Activated effector memory CD4-positive, alpha-beta T cell treated with anti-CD3 and anti-CD28 coated beads, Interleukin-2, amount 50 U/mL, for 16 hours (primary cell): ENCODE data around the gene MIF4GD.
"Not testable (repeated sequence)": the region's sequence is repeated elsewhere in the genome, so short reads cannot be mapped to it uniquely, and the experiment has no call there.

ENCODE experiments used
- DNase-seq: peaks from one replicate; pipeline ENCODE4 v3.0.0-alpha.2; 2020

The MIF4GD gene, protein sequence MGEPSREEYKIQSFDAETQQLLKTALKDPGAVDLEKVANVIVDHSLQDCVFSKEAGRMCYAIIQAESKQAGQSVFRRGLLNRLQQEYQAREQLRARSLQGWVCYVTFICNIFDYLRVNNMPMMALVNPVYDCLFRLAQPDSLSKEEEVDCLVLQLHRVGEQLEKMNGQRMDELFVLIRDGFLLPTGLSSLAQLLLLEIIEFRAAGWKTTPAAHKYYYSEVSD

DNA sequence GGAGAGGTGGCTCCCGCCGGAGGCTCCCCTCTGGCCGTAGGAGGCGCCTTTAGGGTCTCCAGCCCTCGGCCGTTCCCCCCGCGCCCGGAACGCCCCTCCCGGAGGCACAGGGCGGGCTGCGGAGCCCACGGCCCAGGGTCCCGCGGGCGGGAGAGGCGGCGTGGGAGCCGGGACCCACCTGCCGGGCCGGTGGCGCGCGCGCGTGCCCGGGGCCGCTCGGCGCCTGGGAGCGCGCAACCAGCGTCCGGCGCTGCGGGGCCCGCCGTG is at the start of gene MIF4GD:
Gene MIF4GD (minus strand): TSS at position 266 of the 267 bp plus-strand sequence. CDS start 1,036 bp downstream, outside the sequence.
- DNase-seq: no peak

DNA sequence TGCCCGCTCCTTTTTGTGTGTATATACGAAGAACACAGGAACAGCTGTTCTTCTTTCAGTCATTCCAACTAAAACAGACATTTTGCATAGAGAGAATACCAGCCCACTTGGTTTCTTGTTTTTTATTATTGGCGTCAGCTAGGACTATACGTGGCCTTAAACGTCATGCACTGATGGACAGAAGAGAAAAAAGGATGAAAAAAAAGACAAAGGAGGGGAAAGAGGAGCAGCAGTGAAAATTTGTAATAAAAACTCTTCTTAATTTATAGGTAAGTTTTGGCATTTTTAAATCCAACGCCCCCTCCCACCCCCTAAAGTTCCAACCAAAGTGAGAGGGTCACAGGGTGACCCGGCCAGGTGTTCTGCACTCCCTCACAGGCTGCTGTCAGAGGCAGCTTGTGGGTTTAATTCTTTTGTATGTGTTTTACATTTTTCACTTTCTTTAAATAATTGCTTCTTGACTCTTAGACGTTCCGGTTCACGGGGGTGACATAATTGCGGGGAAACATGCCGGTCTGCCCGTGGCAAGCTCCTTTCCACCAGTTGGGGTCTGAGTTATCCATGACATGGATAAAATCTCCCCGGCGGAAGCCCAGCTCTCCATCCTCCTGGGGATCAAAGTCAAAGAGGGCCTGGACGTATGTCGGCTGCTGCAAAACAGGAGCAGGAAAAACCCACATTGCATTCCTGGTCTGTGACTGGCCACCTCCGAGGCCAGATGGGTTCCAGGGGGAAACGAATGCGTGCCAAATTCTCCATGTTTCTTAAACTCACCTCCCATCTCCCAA is 49.1 kb upstream of the MIF4GD start:
- no peak for DNase-seq

DNA sequence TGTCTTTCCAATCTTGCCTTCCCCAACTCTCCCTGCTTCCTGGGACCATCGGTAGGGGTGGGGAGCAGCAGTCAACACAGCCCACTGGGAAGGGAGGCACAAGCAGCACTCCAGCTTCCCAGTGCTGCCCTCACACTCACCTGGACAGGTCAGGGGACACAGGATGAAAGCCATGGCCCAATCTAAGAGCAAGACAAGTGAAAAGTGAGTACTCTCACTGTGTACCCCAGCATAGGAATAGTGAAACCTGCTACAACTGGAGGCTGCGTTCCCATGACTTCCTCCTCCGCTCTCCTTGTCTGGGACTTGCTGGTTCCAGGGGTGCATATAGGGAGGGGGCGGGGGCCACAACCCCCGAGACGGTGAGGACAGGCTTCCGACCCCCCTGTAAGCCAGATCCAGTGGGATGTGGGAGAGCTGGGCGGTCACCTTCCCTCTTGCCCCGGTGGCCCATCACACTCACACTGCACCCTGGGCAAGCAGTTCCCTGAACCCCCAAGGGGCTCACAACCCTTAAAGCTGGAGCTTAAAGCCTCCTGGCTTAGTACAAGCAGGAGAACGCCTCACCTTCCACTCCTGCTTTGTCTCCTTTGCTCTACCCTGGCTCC is 47.7 kb upstream of the MIF4GD start:
- no peak for DNase-seq

DNA sequence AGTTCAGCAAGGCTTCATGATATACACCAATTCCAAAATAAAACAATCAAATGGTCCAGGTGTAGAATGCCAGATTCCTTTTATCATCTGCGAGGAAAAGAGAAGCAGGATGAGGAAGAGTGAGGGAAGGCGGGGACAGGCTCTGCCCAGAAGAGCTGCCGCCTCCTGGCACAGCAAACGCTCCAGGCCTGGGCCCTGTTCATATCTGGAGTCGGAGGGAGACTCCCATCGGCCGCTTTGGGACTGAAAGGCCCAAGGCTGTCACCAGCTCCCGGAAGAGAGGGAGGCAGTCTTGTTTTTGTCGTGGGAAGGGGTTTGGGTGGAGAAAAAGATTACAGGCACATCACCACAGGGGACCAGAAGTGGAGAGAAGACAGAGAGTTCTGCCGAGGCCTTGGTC is 47.2 kb upstream of the MIF4GD start:
- DNase-seq: no peak

DNA sequence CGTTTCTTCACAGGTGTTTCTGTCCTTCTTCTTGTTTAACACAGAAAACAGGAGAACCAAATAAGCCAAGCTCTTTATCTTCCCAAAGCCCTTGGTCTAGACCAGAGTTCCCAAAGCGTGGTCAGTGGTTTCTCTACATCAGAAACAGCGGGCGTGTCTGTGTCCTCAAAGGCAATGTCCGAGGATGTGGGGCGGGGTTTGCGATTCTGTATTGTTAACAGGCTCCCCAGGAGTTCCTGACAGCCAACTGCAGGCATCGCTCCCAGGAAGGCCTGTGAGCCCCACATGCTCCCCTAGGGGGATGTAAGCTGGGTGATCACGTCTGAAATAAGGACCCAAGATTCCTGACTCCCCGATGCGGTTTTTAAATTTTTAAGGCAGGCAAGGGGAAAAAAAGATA is 46.6 kb upstream of the MIF4GD start:
- no peak for DNase-seq

DNA sequence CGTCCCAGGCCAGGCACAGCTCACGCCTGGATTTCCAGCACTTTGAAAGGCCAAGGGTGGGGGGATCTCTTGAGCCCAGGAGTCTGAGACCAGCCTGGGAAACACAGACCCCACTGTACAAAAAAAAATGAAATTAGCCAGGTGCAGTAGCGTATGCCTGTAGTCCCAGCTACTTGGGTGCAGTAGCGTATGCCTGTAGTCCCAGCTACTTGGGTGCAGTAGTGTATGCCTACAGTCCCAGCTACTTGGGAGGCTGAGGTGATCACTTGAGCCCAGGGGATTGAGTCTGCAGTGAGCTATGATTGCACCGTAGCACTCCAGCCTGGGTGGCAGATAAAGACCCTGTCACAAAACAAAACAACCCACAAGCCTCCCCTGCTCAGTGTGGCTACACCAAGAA is 45.2 kb upstream of the MIF4GD start:
- DNase-seq: no peak

DNA sequence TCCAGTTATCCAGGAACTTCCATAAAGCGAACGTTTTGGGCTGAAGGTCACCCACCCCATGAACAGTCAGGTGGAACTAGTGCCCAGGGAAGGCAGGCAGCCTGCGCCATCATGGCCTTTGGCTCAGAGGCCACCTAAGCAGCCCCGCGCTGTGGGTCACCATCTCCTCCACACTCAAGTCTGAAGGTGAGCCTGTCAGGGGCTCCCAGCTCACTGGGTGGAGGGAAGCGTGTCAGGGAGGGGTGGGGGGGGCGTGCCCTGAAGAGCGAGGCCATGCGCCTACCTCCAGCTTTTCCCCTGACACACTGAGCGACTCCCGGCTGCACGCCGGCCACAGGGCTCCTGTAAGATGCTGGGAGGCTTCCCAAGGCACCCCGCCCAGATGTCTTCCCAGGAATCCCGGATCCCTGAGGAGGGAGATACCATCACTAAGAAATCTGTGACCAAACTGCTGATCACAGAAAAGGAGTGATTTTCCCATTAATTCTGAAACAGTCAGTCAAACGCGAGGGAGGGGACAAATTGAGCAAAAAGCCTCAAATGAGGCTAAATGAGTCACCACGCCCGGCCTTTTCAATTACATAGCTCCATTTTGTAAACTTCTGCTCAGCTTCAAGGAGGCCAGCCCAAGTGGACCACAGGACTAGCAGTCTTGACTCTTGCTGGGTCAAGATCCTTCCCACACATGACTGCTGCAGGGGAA is 44.7 kb upstream of the MIF4GD start:
- DNase-seq: no peak

DNA sequence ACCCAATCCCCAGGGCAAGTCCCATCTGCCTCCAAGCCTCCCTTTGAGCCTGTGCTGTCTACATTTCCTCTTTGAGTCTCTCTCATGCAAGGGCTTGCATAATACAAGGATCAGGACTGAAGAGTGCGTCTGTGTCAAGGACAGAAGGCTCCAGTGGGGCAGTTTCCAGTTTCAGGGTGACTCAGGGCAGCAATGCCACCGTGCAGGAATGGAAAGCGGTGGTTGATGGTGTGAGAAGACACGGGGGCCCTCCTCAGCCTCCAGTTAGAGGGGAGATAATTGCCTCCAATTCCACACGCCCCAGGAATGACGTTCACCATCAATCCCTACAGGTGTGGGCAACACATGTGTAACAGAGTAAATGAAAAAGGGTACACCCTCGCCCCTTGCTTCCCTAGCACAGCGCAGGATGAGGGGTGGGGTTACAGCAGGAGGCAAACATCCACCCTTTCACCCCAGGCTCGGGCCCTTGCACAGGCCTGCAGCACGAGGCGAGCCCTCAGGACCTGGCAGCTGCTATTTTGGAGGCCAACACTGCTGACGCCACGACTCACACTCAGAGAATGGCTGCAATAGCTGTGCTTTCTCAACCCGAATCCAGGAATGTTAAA is 43.0 kb upstream of the MIF4GD start:
- DNase-seq: no peak

DNA sequence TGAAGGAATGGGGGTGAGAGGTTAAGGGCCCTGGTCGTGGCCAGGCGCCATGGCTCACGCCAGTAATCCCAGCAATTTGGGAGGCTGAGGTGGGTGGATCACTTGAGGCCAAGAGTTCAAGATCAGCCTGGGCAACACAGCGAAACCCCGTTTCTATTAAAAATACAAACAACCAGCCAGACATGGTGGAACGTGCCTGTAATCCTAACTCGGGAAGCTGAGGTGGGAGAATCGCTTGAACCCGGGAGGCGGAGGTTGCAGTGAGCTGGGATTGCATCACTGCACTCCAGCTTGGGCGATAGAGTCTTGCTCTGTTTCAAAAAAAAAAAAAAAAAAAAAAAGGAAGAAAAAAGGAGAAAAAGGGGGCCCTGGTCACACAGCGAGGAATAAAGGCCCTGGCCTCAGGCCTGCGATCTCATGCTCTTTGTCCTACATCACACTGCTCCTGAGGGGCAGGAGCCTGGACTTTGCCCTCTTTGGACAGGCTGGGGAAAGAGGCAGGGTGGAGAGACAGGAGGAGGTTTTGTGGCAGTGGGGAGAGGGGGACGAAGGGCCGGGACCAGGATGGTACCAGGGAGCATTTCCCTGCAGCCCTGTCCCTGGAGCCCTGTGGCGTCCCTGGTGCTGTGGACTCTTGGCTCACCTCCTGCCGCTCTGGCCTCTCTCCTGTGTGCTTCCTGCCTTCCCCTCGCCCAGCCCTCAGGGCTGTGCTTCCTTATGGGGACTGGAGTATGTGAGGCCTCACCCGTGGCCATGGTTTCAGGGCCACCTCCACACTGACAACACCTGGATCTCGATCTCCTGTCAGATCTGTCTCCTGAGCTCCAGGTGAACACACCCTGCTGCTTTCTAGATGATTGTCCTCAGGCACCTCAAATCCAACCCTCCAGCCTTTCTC is 38.0 kb upstream of the MIF4GD start:
- no peak for DNase-seq

DNA sequence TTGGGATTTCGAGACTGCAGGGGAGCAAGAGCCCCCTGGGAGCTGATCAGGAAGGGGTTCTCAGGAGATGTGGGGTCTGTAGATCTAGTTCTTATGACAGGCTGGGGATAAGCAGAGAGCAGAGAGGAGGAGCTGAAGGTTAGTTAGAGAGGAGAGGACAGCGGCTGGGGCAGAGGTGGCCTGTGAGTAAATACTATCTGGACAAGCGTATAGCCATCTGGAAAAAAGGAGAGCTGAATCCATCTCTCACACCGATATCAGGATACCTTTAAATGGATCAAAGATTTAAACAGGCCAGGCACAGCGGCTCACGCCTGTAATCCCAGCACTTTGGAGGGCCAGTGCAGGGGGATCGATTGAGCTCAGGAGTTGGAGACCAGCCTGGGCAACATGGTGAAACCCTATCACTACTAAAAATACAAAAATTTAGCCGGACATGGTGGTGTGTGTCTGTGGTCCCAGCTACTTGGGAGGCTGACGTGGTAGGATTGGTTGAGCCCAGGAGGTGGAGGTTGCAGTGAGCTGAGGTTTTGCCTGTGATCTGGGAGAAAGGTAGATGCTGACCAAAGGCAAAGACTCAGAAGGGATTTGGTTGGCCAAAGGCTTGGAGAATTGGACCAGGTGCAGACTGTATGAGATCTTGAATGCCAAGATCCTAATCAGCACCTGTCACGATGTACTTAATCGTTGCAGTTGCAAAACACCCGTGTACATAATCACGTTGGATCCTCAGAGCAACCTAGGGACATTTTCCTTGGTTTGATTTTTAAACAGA is 37.1 kb upstream of the MIF4GD start:
- DNase-seq: no peak

DNA sequence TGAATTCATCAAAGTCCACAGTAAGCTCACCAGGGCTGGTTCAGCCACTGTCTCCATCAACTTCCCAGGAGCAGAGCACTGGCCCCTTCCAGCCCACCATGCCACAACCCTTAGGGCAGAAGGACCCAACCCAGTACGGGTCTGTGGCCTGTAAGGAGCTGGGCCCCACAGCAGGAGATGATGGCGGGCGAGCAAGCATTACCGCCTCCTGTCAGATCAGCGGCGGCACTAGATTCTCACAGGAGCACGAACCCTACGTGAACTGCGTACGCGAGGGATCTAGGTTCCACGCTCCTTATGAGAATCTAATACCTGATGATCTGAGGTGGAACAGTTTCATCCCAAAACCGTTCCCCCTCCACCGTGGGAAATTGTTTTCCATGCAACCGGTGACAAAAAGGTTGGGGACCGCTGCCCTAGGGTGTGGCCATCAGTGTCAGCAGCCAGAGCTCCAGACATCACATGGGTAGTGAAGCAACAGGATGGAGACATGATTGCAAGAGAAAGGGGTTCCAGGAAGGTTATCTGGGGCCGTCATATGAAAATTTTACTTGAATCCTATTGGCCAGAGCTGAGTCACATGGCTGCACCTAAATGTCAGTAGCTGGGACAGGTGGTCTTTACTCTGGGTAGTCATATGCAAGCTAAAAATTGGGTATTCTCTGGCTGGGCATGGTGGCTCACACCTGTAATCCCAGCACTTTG is 30.6 kb upstream of the MIF4GD start:
- DNase-seq: no peak

DNA sequence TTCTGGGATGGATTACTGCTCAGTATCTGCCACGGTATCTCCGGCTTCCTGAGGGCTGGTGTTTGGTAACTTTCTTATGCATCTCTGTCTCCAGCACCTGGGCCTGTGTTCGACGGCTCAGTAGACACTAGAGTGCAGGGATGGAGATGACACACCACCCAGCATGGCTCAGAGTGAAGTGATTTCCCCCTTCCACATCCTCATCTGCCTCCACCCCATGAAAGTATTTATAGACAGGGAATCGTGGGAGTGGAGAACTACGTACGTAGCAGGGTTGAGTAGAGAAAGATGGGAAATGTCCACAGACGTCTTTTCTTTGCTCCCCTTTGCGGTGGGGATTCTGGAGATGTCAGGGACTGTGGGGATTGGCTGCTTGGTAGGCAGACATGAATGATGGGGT is 30.0 kb upstream of the MIF4GD start:
- DNase-seq: no peak

DNA sequence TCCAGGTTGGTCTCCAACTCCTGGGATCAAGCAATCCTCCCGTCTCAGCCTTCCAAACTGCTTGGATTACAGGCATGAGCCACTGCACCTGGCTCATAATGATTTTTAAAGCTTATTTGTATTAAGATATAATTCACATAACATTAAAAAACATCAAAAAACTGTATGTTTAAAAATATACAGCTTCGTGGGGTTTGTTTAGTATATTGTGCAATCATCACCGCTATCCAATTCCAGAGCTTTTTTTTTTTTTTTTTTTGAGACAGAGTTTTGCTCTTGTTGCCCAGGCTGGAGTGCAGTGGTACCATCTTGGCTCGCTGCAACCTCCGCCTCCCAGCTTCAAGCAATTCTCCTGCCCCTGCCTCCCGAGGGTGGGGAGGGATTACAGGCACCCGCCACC is 29.2 kb upstream of the MIF4GD start:
- no peak for DNase-seq

DNA sequence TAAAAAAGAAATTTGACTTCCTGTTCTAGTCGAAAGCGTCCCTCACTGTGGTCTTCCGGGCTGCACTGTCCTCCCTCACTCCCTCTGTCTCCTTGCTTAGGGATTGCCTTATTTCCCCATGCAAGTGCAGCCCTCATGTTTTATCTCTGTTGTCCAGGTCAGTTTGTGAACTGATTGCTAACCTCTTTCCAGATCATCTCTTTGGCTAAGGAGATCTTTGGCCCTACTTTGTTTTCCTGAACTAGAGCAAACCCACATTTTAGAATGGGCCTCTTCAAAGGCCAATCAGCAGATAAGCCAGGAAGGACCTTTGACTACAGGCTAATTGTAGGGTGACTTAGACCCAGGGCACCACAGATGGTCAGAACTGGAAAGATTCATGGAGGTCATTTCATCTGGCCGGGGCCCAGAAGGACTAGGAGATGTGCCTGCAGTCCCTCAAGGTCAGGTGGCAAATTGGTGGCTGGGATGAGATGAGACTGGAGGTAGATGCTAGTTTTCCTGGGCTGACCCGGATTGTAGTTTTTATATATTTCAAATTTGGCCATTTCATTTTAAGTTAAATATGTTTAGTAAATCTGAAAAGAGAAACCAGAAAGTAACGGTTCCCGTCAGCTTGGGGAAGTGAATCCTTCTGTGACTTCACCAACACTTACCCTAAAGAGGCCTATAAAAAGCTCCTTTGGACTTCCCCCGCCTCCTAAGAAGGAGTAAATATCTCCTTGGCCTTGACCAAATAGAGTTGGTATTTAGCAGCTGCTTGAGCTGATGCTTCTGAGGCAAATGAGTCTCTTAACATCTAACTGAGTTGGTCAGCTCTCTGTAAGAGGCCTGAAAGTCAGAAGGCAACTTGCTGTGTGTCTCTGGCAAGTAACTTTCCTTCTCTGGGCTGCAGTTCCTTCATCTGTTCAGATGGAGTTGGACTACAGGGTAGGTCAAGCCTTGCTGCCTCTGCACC is 24.4 kb upstream of the MIF4GD start:
- DNase-seq: no peak

DNA sequence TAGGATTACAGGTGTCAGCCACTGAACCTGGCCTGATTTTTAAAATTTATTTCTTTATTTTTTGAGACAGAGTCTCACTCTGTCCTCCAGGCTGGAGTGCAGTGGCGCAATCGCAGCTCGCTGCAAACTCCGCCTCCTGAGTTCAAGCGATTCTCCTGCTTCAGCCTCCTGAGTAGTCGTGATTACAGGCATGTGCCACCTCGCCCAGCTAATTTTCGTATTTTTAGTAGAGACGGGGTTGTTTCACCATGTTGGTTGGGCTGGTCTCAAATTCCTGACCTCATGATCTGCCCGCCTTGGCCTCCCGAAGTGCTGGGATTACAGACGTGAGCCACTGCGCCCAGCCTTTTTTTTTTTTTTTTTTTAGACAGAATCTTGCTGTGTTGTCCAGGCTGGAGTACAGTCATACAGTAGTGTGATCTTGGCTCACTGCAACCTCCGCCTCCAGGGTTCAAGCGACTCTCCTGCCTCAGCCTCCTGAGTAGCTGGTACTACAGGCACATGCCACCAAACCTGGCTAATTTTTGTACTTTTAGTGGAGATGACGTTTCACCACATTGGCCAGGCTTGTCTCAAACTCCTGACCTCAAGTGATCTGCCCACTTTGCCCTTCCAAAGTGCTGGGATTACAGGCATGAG is 21.9 kb upstream of the MIF4GD start:
- not testable (repeated sequence) for DNase-seq

DNA sequence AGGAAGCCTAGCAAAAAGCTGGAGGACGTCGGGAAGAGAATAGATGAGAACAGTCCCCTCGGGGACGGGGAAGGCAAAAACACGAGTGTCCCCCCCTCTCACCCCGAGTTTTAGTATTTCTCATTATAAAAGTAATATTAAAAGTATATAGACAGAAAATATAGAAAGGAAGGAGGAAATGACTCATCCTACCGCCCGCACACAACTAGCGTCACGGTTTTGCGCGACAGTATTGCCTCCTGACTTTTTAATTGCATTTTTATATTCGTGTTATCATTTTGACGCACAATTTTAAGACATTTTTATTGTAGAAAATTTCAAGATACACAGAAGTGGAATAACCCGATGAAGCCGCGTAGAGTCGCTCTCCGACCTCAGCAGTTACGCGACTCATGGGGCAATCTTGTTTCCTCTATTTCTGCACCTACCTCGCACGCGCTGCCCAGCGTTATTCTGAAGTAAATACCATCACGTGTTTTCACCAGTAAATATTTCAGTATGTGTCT is 18.9 kb upstream of the MIF4GD start:
- DNase-seq: peak; percentile 89

DNA sequence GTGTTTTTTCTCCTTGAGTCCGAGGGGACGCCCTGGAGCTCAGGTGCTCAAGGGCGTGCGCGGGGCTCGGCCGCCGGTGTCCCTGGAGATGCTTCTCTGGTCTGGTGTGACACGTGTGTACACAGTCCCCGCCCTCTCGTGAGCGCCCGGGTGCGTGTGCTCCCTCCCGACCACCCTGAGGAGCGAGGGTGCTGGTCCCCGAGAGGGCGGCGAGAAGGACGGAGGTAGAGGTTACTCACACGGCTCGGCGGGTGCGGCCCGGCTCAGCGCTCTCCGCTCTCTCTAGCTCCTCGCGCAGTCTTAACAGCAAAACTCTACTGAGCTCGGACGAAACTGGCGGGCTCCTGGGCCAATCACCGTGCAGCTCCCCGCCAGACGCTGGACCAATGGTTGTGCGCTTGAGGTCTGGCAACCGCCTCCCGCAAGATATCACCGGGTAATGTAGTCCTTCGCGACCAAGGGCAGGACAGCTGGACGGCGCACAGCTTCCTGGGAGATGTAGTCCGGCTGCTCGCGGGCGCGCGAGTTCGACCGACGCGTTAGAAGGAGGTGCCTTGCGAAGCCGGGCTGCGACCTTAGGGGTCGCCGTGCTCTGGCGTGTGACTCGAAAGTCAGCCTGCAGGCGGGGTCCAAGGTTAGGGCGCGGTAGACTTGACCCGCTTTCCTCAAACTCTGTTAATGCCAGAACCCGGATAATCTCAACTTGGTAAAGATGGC is 18.2 kb upstream of the MIF4GD start, which contains the start of gene SLC25A19:
Gene SLC25A19 (minus strand): TSS at position 319 of the 717 bp plus-strand sequence. CDS start 2,669 bp downstream, outside the sequence.
- DNase-seq: peak; percentile 99

DNA sequence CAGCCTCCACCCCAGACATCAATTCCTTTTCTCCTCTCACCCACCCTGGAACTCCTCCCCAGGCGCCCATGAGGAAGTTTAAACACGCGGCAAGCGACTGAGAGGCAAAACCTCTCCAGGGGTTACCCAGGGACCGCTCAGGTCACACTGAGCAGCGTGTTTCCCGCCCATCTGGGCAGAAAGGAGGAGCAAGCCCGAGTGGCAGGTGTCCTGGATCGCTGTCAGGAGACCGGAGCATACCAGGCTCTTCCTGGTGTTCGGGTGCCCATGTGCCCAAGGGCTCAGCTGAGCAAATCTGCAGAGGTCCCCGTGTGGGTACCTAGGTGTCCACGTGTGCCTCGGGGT is 17.7 kb upstream of the MIF4GD start:
- DNase-seq: no peak
